ENCODE measurements around the gene TRIP11.

DNA sequence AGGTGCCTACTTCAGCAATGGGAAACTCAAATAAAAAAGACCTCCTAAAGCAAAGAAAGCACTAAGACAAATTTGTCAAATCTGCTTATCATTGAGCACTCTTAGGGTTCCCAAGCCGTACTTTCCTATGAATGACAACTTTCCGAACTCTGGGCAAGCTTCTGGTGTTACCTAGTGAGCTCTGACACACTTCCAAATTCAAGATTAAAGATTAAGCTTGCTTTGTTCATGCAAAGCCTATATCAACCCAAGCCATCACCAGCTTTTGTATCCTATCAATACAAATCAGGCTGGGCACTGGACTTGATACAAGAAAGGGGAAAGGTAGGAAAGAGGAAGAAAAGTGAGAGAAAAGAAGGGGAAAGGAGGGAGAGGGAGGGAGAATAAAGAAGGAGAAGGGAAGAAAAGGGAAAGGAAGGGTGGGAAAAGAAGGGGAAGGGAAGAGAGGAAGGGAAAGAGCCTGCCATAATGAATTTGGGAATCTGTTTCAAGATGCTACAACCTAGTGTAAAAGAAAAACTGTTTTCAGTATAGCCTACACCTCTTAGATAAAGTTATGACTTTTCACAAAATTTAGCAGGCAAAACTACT, 68.6 kb downstream of the TRIP11 start:
- TF ChIP-seq, protein P1, sequence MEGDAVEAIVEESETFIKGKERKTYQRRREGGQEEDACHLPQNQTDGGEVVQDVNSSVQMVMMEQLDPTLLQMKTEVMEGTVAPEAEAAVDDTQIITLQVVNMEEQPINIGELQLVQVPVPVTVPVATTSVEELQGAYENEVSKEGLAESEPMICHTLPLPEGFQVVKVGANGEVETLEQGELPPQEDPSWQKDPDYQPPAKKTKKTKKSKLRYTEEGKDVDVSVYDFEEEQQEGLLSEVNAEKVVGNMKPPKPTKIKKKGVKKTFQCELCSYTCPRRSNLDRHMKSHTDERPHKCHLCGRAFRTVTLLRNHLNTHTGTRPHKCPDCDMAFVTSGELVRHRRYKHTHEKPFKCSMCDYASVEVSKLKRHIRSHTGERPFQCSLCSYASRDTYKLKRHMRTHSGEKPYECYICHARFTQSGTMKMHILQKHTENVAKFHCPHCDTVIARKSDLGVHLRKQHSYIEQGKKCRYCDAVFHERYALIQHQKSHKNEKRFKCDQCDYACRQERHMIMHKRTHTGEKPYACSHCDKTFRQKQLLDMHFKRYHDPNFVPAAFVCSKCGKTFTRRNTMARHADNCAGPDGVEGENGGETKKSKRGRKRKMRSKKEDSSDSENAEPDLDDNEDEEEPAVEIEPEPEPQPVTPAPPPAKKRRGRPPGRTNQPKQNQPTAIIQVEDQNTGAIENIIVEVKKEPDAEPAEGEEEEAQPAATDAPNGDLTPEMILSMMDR (conservative IDR thresholded peaks at IDR 0.05; ENCODE audit: low read depth in 2 of 2): no peak
- no peak for TF ChIP-seq NANOG (IDR thresholded peaks at IDR 0.05; ENCODE audit: borderline replicate concordance)

Data from GM23338 (cell line).